GM23248 (cell line): Measurements from ENCODE around the gene PLAC8L1. TPM values are rescaled to one million over a fixed set of nuclear protein-coding genes. Genes with fewer than 3 reads are reported as not detected.
"Not testable (repeated sequence)": the region's sequence is repeated elsewhere in the genome, so short reads cannot be mapped to it uniquely, and the experiment has no call there.

Experiments
- DNase-seq: peaks from one replicate; pipeline ENCODE4 v3.0.0-alpha.2; 2015
- H2AFZ ChIP-seq: fragments of 200-600 bp; sonication (generic); 2 replicates; pipeline ENCODE4 v1.6.1; 2016; ENCODE audit warnings: antibody characterized with exemption
- H3F3A ChIP-seq: fragments of 200-600 bp; sonication (generic); 2 replicates; pipeline ENCODE4 v1.6.1; 2016; ENCODE audit warnings: mild to moderate bottlenecking, antibody characterized with exemption, mixed run types; ENCODE audit not compliant: insufficient read depth
- H3K27ac ChIP-seq: fragments of 200-600 bp; sonication (generic); 2 replicates; pipeline ENCODE4 v1.5.1; 2016; ENCODE audit warnings: mild to moderate bottlenecking
- H3K27me3 ChIP-seq: fragments of 200-600 bp; sonication (generic); replicated peaks from 2 replicates; pipeline ENCODE4 v1.6.1; 2016; ENCODE audit warnings: mild to moderate bottlenecking; ENCODE audit not compliant: insufficient read depth
- H3K36me3 ChIP-seq: fragments of 200-600 bp; sonication (generic); 2 replicates; pipeline ENCODE4 v1.6.1; 2016; ENCODE audit warnings: low read depth, mild to moderate bottlenecking
- H3K4me1 ChIP-seq: fragments of 200-600 bp; sonication (generic); 2 replicates; pipeline ENCODE4 v1.6.1; 2016; ENCODE audit warnings: mild to moderate bottlenecking; ENCODE audit not compliant: insufficient read depth
- H3K4me2 ChIP-seq: fragments of 200-600 bp; sonication (generic); one replicate; pipeline ENCODE4 v1.6.1; 2016; ENCODE audit warnings: mild to moderate bottlenecking; ENCODE audit not compliant: unreplicated experiment
- H3K4me3 ChIP-seq: fragments of 200-600 bp; sonication (generic); 2 replicates; pipeline ENCODE4 v1.5.1; 2016; ENCODE audit warnings: mild to moderate bottlenecking
- H3K79me2 ChIP-seq: fragments of 200-600 bp; sonication (generic); 2 replicates; pipeline ENCODE4 v1.6.1; 2016; ENCODE audit warnings: mild to moderate bottlenecking; ENCODE audit not compliant: insufficient read depth
- H3K9ac ChIP-seq: fragments of 200-600 bp; sonication (generic); 2 replicates; pipeline ENCODE4 v1.6.1; 2016; ENCODE audit warnings: mild to moderate bottlenecking
- H3K9me2 ChIP-seq: fragments of 200-600 bp; sonication (generic); 2 replicates; pipeline ENCODE4 v1.6.1; 2016; ENCODE audit warnings: mixed run types, mild to moderate bottlenecking, moderate library complexity; ENCODE audit not compliant: insufficient read depth
- H3K9me3 ChIP-seq: fragments of 200-600 bp; sonication (generic); one replicate; pipeline ENCODE4 v1.6.1; 2017; ENCODE audit warnings: low read depth
- H4K20me1 ChIP-seq: fragments of 200-600 bp; sonication (generic); 2 replicates; pipeline ENCODE4 v1.6.0; 2016; ENCODE audit not compliant: insufficient read depth
- EZH2 ChIP-seq: fragments of 200-600 bp; sonication (generic); IDR thresholded peaks from 2 replicates; pipeline ENCODE4 v1.6.1; 2018; ENCODE audit warnings: antibody characterized with exemption, mild to moderate bottlenecking; ENCODE audit not compliant: insufficient read depth, poor library complexity, severe bottlenecking
- EZH2phosphoT487 ChIP-seq: fragments of 200-600 bp; sonication (generic); IDR thresholded peaks from 2 replicates; pipeline ENCODE4 v1.6.1; 2018; ENCODE audit warnings: antibody characterized with exemption, moderate library complexity, mild to moderate bottlenecking, low read depth; ENCODE audit not compliant: insufficient read depth
- WGBS, 2 experiments: methylation state at CpG; one replicate each; pipeline ENCODE4 v1.1.6; 2015 to 2017; ENCODE audit warnings: low lambda C conversion rate in 2 of 2, low coverage in 1 of 2; ENCODE audit errors: missing lambda C conversion rate in 2 of 2; 5-methylcytosine and 5-hydroxymethylcytosine counted together
- in situ Hi-C: fragments of 300-500 bp; cut with MboI; formaldehyde crosslinking; loops from 2 replicates; pipeline ENCODE4 v1.15.0; 2020
- polyA plus RNA-seq: library from polyadenylated mRNA; unstranded; fragments of >200 nt; fragmentation: Nextera tagmentation; extraction: Ambion mirVana; gene quantifications from 2 replicates; pipeline ENCODE4 v1.2.1, GENCODE V29; 2016
- total RNA-seq: library from RNA; depleted of rRNA; stranded (reverse); fragments of >200 nt; shearing (Covaris generic); gene quantifications from 2 replicates; pipeline ENCODE4 v1.2.3, GENCODE V29; 2014

Gene PLAC8L1
- total and polyA plus RNA-seq, 2 experiments from 2014 or later: 0.41 to 2.3 TPM

- in situ Hi-C loops: no loop called here
- peaks cover 72% of the 10 kb centered on the region for H3K36me3 ChIP-seq
- H3K4me1 ChIP-seq: no peaks in the 10 kb centered on the region
- no peaks in the 10 kb centered on the region; the same call in 1 of the 2 replicates for H3K79me2 ChIP-seq
- no peak for DNase-seq
- H3K9me3 ChIP-seq: no peaks in the 10 kb centered on the region
- H3K27ac ChIP-seq: no peak overlapping the region
- no peak overlapping the region for H2AFZ ChIP-seq
- H3K4me2 ChIP-seq: no peak overlapping the region
- no peak overlapping the region for H3K9ac ChIP-seq
- no peaks in the 10 kb centered on the region for H3K9me2 ChIP-seq
- no peak overlapping the region for H3K4me3 ChIP-seq
- no peak for TF ChIP-seq EZH2
- no peak for TF ChIP-seq EZH2phosphoT487
- no peaks in the 10 kb centered on the region for H3K27me3 ChIP-seq
- no peaks in the 10 kb centered on the region for H4K20me1 ChIP-seq
- H3F3A ChIP-seq: peaks cover 3% of the 10 kb centered on the region; the same call in 1 of the 2 replicates
- 32 to 45% methylated on average over 2 of the region's 2 CpGs for WGBS, 2 experiments
Measured at GRCh38 chr5:146116361-146116760, 11.0 kb upstream of the PLAC8L1 start.

- Histone ChIP-seq H3K9me2 (no peaks in the 10 kb centered on the region), H3K79me2 (no peaks in the 10 kb centered on the region; the same call in 1 of the 2 replicates), H3K27ac (no peak overlapping the region), H3K4me1 (no peaks in the 10 kb centered on the region), H4K20me1 (no peaks in the 10 kb centered on the region), H2AFZ (no peak overlapping the region), H3K36me3 (peaks cover 37% of the 10 kb centered on the region), H3F3A (no peaks in the 10 kb centered on the region), H3K4me3 (no peak overlapping the region), H3K27me3 (no peaks in the 10 kb centered on the region), H3K4me2 (no peak overlapping the region), H3K9me3 (no peaks in the 10 kb centered on the region), H3K9ac (no peak overlapping the region)
- in situ Hi-C loops: no loop called here
- DNase-seq: no peak
- 84 to 87% methylated on average over 5 of the region's 5 CpGs for WGBS, 2 experiments
- TF ChIP-seq EZH2: no peak
Measured at GRCh38 chr5:146112476-146112875, 7.1 kb upstream of the PLAC8L1 start.

GRCh38 chr5:146111409-146111808, 6.0 kb upstream of the PLAC8L1 start:
- Histone ChIP-seq H3F3A (no peaks in the 10 kb centered on the region), H3K9me3 (no peaks in the 10 kb centered on the region), H3K36me3 (peaks cover 30% of the 10 kb centered on the region), H3K9me2 (no peaks in the 10 kb centered on the region), H3K79me2 (no peaks in the 10 kb centered on the region), H3K4me1 (no peaks in the 10 kb centered on the region), H3K27me3 (no peaks in the 10 kb centered on the region), H3K27ac (no peak overlapping the region), H3K4me2 (no peak overlapping the region), H3K4me3 (no peak overlapping the region), H4K20me1 (no peaks in the 10 kb centered on the region), H2AFZ (no peak overlapping the region), H3K9ac (no peak overlapping the region)
- in situ Hi-C loops: no loop called here
- TF ChIP-seq EZH2phosphoT487 (no peak), EZH2 (no peak)
- 91 to 92% methylated on average over 1 of the region's 1 CpG for WGBS, 2 experiments
- no peak for DNase-seq

GRCh38 chr5:146109379-146109778, 4.0 kb upstream of the PLAC8L1 start:
- H3K27me3 ChIP-seq: no peaks in the 10 kb centered on the region
- DNase-seq: no peak
- H3K4me1 ChIP-seq: no peaks in the 10 kb centered on the region
- no peaks in the 10 kb centered on the region for H3K79me2 ChIP-seq
- no peaks in the 10 kb centered on the region for H3K9me2 ChIP-seq
- H3K9me3 ChIP-seq: no peaks in the 10 kb centered on the region
- H3F3A ChIP-seq: no peaks in the 10 kb centered on the region
- peaks cover 26% of the 10 kb centered on the region for H3K36me3 ChIP-seq
- 100% methylated on average over 1 of the region's 1 CpG for WGBS, 2 experiments
- TF ChIP-seq EZH2: no peak
- TF ChIP-seq EZH2phosphoT487: no peak
- no peaks in the 10 kb centered on the region for H4K20me1 ChIP-seq
- no peak overlapping the region for H3K4me3 ChIP-seq
- no peak overlapping the region for H3K9ac ChIP-seq
- in situ Hi-C loops: no loop called here
- no peak overlapping the region for H2AFZ ChIP-seq
- H3K27ac ChIP-seq: no peak overlapping the region
- H3K4me2 ChIP-seq: no peak overlapping the region

GRCh38 chr5:146108870-146109269, 3.5 kb upstream of the PLAC8L1 start:
- WGBS, 2 experiments: 92 to 96% methylated on average over 2 of the region's 2 CpGs
- H2AFZ ChIP-seq, H3K79me2 ChIP-seq, H3K9me2 ChIP-seq, H3K4me2 ChIP-seq, H3K27me3 ChIP-seq, H3F3A ChIP-seq, DNase-seq, H3K9ac ChIP-seq, H3K27ac ChIP-seq, H4K20me1 ChIP-seq, H3K4me1 ChIP-seq, in situ Hi-C loops, H3K4me3 ChIP-seq, H3K9me3 ChIP-seq: not testable (repeated sequence)
- H3K36me3 ChIP-seq: peaks cover 22% of the 10 kb centered on the region
